ENCODE data around the gene FLOT2.

Gene FLOT2

DNA sequence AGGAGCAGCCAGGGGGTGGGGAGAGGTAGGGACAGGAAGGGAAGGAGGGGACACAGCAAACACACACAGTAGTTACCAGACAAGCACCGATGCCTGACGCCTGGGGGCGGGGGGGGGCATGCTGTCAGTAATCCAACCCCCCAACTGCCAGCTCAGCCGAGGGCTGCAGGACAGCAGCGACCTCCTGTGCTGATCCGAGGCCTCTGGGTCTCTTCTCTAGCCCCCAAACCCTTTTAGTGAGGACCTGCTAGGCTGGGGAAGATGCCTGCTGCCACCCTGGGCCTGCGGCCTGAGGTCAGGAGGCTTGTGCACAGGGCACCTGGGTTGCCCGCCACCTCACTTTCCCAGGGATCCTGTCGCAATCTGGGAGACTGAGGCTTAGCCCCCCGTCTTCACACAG, 11.6 kb downstream of the FLOT2 start:
- H3K4me3 ChIP-seq (ENCODE audit: low read depth, low read length) = no peak overlapping the region
- TF ChIP-seq, protein P1, sequence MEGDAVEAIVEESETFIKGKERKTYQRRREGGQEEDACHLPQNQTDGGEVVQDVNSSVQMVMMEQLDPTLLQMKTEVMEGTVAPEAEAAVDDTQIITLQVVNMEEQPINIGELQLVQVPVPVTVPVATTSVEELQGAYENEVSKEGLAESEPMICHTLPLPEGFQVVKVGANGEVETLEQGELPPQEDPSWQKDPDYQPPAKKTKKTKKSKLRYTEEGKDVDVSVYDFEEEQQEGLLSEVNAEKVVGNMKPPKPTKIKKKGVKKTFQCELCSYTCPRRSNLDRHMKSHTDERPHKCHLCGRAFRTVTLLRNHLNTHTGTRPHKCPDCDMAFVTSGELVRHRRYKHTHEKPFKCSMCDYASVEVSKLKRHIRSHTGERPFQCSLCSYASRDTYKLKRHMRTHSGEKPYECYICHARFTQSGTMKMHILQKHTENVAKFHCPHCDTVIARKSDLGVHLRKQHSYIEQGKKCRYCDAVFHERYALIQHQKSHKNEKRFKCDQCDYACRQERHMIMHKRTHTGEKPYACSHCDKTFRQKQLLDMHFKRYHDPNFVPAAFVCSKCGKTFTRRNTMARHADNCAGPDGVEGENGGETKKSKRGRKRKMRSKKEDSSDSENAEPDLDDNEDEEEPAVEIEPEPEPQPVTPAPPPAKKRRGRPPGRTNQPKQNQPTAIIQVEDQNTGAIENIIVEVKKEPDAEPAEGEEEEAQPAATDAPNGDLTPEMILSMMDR (IDR thresholded peaks at IDR 0.05; ENCODE audit: control insufficient read depth, extremely low read depth, insufficient read depth) = no peak
- no peak for DNase-seq (ENCODE audit: low read depth)

DNA sequence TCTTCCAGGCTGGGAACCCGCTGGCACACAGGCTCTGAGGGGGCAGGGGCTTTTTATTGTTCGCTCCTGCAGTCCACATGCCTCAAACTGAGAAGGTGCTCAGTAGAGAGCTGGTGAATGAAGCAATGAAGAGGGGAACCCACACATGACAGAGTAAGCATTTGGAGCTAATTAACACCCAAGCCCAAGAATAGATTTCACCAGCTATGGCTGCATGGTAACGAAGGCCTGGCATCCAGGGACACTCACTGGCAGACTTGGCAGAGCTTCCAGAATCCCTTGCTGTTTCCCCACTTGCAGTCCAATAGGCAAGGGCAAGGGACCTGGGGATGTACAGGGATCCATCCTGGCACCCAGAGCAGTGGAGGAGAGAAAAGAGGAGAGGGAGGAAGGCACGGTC, 12.2 kb downstream of the FLOT2 start:
- no peak for DNase-seq (ENCODE audit: low read depth)
- no peak overlapping the region for H3K4me3 ChIP-seq (ENCODE audit: low read depth, low read length)
- TF ChIP-seq, protein P1 (IDR thresholded peaks at IDR 0.05; ENCODE audit: control insufficient read depth, extremely low read depth, insufficient read depth) = no peak

DNA sequence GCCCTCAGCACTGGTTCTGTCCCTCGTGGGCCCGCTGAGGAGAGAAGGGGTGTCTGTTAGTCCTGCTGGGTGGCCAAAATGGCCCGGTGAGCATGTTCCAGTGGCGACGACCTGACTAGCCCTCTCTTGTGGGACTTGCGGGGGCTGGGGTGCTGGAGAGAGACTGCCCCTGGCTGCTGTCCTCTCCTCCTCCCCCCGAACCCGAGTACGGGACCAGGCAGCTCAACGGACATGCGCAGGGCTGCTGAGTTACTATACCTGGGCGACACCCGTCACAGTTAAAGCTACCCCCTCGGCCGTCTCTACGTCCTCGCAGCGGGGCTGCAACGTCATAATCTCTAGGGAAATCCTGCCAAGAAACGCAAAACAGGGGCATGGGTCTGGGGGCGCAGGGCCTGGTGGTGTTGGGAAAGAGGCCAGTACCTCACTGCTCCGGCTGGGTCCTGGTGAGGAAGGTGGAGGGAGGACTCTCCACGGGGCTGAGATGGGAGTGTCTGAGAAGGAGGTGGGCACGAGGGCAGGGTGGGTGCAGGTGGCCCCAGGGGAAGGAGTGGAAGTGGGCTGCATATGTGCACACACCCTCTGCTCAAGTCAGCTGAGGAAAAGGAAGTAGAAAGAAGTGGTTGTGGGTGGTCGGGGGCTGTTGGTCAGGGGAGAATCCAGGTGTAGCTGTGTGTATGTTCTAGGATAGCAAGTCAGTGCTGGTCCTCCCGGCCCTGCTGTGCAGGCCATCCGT, 13.4 kb downstream of the FLOT2 start:
- TF ChIP-seq, protein P1 (IDR thresholded peaks at IDR 0.05; ENCODE audit: control insufficient read depth, extremely low read depth, insufficient read depth) = no peak
- no peak overlapping the region for H3K4me3 ChIP-seq (ENCODE audit: low read depth, low read length)
- no peak for DNase-seq (ENCODE audit: low read depth)

DNA sequence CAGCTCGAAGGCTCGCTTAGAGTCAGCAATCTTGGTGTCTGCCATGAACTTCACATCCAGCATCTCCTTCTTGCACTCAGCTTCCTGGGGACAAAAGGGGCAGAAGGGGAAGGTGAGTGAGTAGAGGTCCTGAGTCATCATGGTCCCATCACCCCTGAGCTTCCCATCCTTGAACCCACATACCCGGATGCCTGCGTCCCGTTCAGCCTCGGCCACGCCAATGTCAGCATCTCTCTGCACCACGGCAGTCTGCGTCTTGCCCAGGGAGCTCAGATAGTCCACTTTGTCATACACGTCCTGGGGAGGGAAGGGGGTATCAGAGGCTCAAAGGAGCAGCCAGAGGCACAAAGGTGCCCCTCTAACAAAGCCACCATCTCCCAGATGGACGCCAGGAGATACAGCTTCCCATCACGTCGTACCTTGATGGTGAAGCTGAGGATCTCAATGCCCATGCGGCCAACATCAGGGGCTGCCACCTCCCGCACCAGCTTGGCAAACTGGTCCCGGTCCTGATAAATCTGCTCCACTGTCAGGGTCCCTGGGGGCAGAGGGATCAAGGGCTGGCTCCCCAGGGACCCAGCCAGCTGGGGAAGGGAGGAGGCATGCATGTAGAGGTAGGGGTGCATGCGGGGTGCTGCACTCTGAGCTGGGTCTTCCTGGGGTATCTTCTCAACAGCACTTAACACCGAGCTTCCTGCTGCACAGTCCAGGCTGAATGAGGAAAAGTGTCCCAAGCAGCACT, 15.2 kb downstream of the FLOT2 start:
- H3K4me3 ChIP-seq (ENCODE audit: low read depth, low read length) = no peak overlapping the region
- DNase-seq (ENCODE audit: low read depth) = no peak

DNA sequence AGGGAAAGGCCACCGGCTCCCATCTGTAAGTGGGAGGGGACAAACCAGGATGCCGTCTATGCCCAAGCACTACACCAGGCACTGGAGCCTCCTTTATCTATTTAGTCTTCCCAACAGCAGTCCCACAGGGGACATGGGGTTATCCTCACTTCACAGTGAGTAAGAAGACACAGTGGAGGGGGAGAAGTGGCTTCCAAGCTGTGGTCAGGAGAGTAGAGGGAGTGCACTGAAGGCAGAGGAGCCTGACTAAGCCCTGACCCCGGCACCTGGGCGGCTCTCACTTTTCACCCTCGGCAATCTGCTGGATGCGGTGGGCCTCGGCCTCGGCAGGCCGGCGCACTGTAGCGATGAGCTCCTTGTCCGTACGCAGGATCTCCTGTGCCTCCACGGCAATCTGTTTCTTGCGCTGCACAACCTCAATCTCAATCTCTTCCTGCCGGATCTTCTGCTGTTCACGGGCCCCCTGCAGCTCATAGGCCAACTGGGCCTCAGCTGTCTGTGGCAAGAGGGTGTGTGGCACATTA, 15.9 kb downstream of the FLOT2 start:
- no peak overlapping the region for H3K4me3 ChIP-seq (ENCODE audit: low read depth, low read length)
- TF ChIP-seq, protein P1 (IDR thresholded peaks at IDR 0.05; ENCODE audit: control insufficient read depth, extremely low read depth, insufficient read depth) = no peak
- no peak for DNase-seq (ENCODE audit: low read depth)

More for the DNA sequence above, 15.2 kb downstream of the FLOT2 start:
- TF ChIP-seq, protein P1 (IDR thresholded peaks at IDR 0.05; ENCODE audit: control insufficient read depth, extremely low read depth, insufficient read depth) = no peak

DNA sequence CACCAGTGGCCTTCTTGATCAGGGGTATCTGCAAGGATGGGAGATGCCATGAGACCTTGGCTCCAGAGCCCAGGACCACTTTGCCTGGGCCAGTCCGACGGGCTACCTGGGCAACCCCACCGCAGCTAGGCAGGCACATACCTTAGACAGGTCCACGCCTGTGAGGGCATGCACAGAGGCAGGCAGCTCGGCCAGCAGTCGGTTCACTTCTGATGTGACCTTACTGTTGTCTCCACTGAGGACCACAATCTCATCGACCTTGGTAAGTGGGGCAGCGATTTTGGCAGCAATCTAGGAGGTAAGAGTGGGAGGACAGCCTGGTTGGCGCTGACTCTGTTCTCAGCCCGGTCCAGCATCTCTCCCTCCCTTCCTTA, 17.0 kb downstream of the FLOT2 start:
- DNase-seq (ENCODE audit: low read depth) = no peak
- H3K4me3 ChIP-seq (ENCODE audit: low read depth, low read length) = no peak overlapping the region
- TF ChIP-seq, protein P1 (IDR thresholded peaks at IDR 0.05; ENCODE audit: control insufficient read depth, extremely low read depth, insufficient read depth) = no peak

All from LNCaP clone FGC (cell line).